ENCODE measurements around the gene ZNF74. TPM values are rescaled to one million over a fixed set of nuclear protein-coding genes. Genes with fewer than 3 reads are reported as not detected.

Gene ZNF74
- total and polyA plus RNA-seq, 7 donors: 2.1 to 4.8 (median 4.0) TPM

- Histone ChIP-seq H3K9me3 (no peaks in the 10 kb centered on the region), H3K27me3 (ENCODE audit: insufficient read depth in 3 of 3, low read length in 2 of 3) (no peaks in the 10 kb centered on the region), H3K4me3 (no peak overlapping the region), H3K4me1 (no peaks in the 10 kb centered on the region), H3K36me3 (ENCODE audit: insufficient read depth in 1 of 2, low read depth in 1 of 2) (peaks cover 0 to 49% of the 10 kb centered on the region in 2 donors), H3K27ac (no peak overlapping the region)
- no peak for TF ChIP-seq CTCF (IDR thresholded peaks at IDR 0.05)
- 95 to 98% (median 97%) methylated on average over 6 of the region's 6 CpGs for WGBS, 3 donors
- no peak for DNase-seq
- intact Hi-C loops (cut with DNase I): no loop called here
- no peak for ATAC-seq
Measured at GRCh38 chr22:20403779-20404140, 9.8 kb downstream of the ZNF74 start.

- Histone ChIP-seq H3K27ac (no peak overlapping the region), H3K4me1 (no peaks in the 10 kb centered on the region), H3K27me3 (ENCODE audit: insufficient read depth in 3 of 3, low read length in 2 of 3) (no peaks in the 10 kb centered on the region), H3K36me3 (ENCODE audit: insufficient read depth in 1 of 2, low read depth in 1 of 2) (peaks cover 0 to 49% of the 10 kb centered on the region in 2 donors), H3K9me3 (no peaks in the 10 kb centered on the region), H3K4me3 (no peak overlapping the region)
- intact Hi-C loops (cut with DNase I): no loop called here
- no peak for ATAC-seq
- no peak for TF ChIP-seq CTCF (IDR thresholded peaks at IDR 0.05)
- DNase-seq: no peak
- WGBS, 3 donors: 93 to 95% (median 95%) methylated on average over 18 of the region's 18 CpGs
Measured at GRCh38 chr22:20404881-20405280, 10.9 kb downstream of the ZNF74 start.

DNA sequence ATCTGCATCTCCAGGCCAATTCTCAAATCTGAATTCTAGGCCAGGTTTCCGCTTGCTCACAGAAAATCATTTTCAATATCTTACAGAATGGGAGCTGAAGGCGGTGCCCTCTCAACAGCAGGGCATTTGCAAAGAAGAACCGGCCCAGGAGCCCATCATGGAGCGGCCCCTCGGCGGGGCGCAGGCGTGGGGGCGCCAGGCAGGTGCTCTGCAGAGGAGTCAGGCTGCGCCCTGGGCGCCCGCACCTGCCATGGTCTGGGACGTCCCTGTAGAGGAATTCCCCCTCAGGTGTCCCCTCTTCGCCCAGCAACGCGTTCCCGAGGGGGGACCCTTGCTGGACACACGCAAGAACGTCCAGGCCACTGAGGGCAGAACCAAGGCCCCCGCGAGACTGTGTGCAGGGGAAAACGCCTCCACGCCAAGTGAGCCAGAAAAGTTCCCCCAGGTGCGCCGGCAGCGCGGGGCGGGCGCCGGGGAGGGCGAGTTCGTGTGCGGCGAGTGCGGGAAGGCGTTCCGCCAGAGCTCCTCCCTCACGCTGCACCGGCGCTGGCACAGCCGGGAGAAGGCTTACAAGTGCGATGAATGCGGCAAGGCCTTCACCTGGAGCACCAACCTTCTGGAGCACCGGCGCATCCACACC lies 11.5 kb downstream of the ZNF74 start:
- Histone ChIP-seq H3K27ac (no peak overlapping the region), H3K27me3 (ENCODE audit: insufficient read depth in 3 of 3, low read length in 2 of 3) (no peaks in the 10 kb centered on the region), H3K4me1 (no peaks in the 10 kb centered on the region), H3K4me3 (no peak overlapping the region), H3K9me3 (no peaks in the 10 kb centered on the region), H3K36me3 (ENCODE audit: insufficient read depth in 1 of 2, low read depth in 1 of 2) (peaks cover 0 to 47% of the 10 kb centered on the region in 2 donors)
- intact Hi-C loops (cut with DNase I): no loop called here
- no peak for ATAC-seq
- WGBS, 3 donors: 95 to 96% (median 96%) methylated on average over 45 of the region's 45 CpGs
- no peak for TF ChIP-seq CTCF (IDR thresholded peaks at IDR 0.05)
- DNase-seq: no peak

DNA sequence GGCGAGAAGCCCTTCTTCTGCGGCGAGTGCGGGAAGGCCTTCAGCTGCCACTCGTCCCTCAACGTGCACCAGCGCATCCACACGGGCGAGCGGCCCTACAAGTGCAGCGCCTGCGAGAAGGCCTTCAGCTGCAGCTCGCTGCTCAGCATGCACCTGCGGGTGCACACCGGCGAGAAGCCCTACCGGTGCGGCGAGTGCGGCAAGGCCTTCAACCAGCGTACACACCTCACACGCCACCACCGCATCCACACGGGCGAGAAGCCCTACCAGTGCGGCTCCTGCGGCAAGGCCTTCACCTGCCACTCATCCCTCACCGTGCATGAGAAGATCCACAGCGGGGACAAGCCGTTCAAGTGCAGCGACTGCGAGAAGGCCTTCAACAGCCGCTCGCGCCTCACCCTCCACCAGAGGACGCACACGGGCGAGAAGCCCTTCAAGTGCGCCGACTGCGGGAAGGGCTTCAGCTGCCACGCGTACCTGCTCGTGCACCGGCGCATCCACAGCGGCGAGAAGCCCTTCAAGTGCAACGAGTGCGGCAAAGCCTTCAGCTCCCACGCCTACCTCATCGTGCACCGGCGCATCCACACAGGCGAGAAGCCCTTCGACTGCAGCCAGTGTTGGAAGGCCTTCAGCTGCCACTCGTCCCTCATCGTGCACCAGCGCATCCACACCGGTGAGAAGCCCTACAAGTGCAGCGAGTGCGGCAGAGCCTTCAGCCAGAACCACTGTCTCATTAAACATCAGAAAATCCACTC lies 12.2 kb downstream of the ZNF74 start:
- no peaks in the 10 kb centered on the region for H3K27me3 ChIP-seq (ENCODE audit: insufficient read depth in 3 of 3, low read length in 2 of 3)
- DNase-seq: no peak
- intact Hi-C loops (cut with DNase I): no loop called here
- TF ChIP-seq CTCF (IDR thresholded peaks at IDR 0.05): no peak
- no peaks in the 10 kb centered on the region for H3K4me1 ChIP-seq
- H3K9me3 ChIP-seq: no peaks in the 10 kb centered on the region
- H3K4me3 ChIP-seq: no peak overlapping the region
- no peak for ATAC-seq
- H3K27ac ChIP-seq: no peak overlapping the region
- peaks cover 0 to 40% of the 10 kb centered on the region in 2 donors for H3K36me3 ChIP-seq (ENCODE audit: insufficient read depth in 1 of 2, low read depth in 1 of 2)
- 96% methylated on average over 62 of the region's 62 CpGs for WGBS, 3 donors

All from psoas muscle (tissue), 8 donors.